ENCODE data around the gene NT5C1A.
A peak's percentile ranks its signal among the peaks of the same experiment; 100 is the strongest.

Gene NT5C1A

DNA sequence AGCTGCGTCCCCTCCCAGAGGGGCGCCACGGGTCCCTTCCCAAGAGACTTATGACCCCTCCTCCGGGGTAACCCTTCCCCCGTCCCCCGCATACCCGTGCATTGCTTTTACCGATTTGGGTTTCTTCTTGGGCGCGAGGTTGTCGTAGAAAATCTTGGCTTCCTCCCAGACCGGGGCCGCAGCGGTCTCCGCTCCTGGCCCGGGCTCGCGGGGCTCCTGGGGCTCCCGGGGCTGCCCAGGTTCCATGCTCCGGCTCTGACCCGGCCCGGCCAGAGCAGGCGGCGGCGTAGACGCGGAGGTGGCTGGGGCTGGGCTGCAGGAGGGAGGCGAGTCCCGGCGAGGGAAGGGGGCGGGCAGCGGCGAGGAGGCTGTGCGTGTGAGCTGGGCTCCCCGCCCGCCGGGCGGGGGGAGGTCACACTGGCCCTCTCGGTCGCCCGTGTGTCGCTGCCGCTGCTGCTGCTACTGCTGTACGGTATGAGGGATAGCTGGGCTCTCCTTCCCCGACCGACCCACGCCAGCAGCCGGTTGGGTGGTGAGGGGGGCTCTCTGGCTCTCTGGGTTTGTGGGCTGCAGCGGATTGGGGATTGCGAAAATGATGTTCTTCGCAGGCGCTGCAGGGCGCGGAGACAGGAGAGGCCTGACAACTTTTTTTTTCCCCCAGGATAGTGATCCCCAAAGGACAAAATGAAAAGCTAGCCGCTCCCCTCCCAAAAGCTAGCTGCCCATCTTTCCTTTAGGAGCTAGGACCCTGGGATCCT lies at the start of gene NT5C1A:
Gene NT5C1A (minus strand): TSS at position 315 of the 758 bp plus-strand sequence. CDS start 69 bp downstream, at position 246.
- no peak for DNase-seq (ENCODE audit: low read depth, low spot score)

DNA sequence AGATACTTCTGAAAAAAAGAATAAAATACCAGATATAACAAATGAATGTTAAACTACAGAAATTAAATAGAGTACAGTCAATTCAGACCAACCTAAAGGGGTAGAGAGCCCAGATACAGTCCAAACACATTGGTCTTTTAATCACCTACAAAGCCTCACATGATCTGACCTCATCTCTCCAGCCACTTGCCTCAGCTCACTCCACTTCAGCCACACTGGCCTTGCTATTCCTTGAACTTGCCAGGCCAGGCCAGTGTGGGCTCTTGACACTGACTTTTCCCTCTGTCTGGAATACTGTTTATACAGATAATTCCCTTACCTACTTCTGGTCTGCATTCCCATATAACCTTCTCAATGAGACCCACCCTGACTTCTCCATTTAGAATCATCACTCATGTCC lies 49.8 kb upstream of the NT5C1A start:
- no peak for DNase-seq (ENCODE audit: low read depth, low spot score)

DNA sequence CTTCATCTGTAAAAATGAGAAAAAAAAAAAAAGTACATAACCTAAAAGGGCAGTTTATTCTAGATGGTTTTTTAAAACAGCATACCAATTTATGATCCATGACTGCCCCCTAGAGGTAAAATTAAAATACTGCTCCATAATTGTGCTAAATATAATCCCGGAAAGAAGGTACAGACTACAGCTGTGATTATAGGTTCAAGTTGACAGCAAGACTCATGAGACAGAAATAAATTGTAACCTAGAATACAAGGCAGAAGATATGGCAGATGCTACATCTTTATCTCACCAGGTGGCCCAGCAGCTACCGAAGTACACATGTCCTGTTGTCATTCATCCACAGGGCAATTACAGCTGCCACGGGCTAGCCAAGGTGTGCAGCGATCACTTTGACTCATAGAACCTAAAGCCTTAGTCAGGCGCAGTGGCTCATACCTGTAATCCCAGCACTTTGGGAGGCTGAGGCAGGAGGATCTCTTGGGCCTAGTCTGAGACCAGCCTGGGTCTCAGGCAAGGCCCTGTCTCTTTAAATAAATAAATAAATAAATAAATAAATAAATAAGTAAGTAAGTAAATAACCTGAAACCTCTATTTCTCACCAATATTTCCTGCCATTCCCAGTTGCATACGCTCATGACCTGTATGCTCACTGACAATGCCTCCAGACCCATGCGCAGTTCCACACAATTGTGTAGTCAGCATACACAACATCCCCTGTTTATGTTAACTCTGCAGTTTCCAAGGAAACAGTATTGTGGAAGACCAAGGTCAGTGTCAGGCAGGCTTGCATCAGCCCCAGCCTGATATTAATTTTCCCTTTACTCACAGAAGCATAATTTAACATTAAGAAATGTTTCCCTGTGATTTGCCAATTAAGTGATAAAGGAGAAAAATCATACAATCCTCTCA lies 48.4 kb upstream of the NT5C1A start:
- no peak for DNase-seq (ENCODE audit: low read depth, low spot score)

DNA sequence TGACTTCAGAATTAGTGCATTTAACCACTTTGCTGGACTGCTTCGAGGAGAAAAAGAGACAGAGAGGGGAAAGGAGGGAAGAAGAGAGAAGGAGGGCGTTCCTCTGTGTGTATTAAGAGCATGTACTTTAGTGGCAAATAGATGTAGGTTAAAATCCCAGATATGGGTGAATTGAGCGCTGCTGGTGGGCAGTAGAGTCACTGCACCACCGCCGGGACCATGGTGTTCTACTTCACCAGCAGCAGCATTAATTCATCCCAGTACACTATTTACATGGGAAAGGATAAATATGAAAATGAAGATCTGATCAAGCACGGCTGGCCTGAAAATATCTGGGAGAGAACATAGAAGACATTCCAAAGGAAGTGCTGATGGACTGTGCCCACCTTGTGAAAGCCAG lies 45.9 kb upstream of the NT5C1A start:
- no peak for DNase-seq (ENCODE audit: low read depth, low spot score)

DNA sequence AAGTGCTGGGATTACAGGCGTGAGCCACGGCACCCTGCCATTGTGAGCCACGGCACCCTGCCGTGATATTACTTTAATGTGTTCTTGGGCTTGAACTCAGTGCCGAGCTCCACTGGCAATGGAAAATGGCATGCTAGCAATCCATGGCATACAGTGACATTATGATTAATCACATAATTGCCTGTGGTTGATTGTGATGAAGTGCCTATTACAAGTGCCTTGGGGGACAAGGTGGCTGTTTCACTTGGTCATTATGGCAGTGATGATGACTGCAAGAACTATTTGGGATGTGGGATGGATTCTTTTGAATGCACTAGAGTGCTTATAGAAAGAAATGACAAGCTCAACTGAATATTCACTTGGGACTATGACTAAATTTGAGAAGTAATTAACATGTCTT lies 41.6 kb upstream of the NT5C1A start:
- DNase-seq (ENCODE audit: low read depth, low spot score) = no peak

DNA sequence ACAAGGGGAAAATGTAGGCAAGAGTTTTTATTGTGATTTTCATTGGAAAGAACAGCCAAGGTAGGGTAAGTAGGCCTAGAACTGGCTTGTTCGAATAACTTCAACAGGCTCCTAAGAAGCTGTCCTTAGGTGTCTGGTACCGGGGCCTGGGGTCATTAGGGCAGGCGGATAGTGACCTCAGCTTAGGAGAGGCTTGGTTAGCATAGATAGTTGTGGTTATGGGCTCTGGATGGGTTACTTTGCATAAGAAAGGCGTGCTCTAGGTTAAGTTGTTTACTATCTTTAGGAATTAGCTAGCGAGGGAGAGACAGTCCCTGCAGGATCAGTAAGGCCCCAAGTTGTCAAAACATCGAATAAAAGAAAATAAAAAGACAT lies 40.0 kb upstream of the NT5C1A start:
- DNase-seq (ENCODE audit: low read depth, low spot score) = peak; percentile 89

DNA sequence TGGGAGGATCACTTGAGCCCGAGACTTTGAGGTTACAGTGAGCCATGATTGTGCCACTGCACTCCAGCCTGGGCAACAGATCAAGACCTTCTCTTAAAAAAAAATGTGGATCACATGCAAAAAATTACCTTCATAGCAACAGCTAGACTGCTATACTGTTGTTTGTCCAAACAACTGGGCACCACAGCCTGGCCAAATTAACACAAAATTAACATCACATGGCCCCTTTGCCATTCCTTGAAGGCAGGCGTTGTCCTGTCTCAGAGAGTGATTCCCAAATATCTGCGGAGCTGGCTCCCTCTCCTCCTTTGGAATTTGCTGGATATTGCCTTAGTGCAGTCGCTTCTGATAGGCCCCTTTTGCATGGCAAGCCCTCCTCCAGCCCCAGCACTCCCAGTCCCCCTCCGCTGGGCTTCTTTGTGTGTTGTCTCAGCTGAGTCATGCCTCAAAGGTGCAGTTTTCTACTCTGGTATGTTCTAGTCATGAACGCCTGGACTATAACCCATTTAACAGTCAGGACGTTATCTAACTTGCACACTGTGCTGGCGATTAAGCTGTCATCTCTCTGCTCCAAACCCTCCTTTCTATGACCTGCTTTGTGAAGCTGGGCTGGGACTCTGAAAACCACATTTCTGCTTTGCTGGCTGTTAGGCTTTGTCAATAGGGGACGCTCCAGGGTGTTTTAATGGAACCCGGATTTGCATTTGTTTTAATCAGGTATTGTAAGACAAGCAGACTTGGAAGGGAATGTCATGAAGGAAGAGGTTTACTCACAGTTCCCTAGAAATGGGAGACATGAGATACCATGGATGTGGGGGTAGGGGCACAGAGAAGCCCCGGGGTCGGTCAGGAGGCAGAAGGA lies 39.4 kb upstream of the NT5C1A start:
- DNase-seq (ENCODE audit: low read depth, low spot score) = peak; percentile 71

DNA sequence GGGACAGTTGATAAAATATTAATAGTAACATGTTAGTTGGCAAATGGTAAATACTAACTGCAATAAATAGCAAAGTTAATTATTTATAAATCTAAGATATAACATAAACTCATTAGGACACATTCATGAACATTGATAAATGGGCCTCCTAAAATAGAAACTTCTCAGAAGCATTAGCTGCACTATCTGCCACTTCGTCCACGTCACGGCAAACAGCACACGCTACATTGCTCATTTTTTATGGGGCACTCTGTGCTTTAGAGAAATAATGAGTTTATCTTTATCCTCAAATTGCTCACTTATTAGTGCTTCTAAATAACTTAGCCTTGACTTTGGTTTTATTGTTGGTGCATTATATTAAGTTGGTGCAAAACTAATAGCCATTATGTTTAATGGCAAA lies 35.6 kb upstream of the NT5C1A start:
- no peak for DNase-seq (ENCODE audit: low read depth, low spot score)

DNA sequence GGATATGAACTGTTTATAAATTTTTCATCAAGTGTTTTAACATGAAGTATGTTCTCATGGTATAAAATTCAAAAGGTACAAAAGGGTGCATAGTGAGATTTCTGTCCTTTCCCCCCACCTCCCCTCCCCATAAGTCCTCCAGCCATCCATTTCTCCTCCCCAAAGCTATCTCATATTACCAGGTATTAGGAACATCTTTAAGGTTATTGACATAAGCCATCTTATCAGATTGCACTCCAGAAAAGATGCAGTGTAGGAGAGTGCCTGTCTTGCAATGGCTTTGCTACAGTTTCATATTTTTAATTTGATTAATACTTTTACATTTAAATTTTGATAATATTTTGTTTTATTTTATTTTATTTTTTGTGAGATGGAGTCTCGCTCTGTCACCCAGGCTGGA lies 32.9 kb upstream of the NT5C1A start:
- DNase-seq (ENCODE audit: low read depth, low spot score) = no peak

DNA sequence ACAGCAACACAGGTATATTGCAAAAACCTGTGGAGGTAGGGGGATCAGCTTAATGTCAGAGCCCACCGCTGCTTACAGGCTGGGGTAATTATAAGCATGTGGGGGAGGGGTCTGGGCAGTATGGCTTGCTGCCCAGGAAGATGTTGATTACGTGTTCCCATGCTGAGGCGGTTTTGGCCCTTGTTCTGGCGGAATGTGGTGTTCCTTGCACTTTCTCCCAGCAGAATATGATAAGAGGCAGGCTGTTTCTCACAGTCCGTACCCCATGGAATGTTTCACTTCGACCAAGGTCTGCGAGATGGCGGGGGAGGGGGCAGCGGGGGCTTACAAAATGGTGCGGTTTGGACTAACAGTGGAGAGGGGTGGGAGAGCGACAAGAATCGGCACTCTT lies 29.1 kb upstream of the NT5C1A start:
- peak; percentile 32 for DNase-seq (ENCODE audit: low read depth, low spot score)

DNA sequence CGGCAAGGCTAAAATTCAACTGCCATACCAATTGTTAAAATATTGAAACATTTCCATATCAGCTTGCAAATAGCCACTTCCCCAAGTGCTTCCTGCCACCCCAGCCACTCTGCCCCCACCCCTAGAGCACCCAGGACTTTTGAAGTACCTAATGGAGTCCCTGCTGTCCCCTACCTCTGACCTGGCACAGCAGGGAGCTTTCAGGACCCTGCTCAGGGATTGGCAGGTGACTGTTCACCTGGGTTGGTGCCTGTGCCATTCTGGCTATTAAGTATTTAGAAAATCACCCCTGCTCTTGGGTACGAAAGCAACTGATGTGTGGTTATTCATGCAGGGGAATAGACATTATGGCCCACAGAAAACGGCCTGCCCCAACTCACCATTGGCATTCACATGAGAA lies 28.4 kb upstream of the NT5C1A start:
- DNase-seq (ENCODE audit: low read depth, low spot score) = no peak

DNA sequence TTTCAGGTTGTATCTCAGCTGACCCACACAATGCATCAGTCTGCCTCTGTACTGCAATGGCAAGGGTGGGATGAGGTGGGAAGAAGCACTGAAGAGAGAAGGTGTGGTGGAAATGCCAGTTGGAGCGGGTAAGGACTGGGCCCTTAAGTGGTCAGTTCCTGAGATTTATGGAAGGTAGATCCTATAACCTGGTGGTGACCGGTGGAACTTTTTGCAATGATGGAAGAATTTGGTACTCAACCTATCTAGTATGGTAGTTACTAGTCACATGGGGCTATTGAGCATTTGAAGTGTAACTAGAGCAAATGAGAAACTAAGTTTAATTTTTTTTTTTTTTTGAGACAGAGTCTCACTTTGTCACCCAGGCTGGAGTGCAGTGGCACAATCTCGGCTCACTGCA lies 27.5 kb upstream of the NT5C1A start:
- no peak for DNase-seq (ENCODE audit: low read depth, low spot score)

DNA sequence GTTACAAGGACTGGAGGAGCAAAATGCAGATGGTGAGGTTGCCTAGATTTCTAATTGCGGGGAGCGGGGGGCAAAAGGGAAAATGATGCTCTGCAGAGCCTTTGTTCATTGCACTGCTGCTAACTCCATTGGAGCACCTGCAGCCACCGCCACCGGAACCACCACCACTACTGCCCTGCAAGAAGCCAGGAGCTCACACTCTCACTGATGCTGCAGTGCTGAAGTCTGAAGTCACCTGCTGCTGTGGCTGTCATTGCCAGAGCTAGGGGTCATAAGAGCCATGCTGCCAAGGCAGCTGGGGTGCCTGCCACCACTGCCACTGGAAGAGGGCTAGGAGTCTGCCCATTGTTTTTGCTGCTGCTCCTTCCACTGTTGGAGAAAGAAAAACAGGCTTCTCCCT lies 26.7 kb upstream of the NT5C1A start:
- no peak for DNase-seq (ENCODE audit: low read depth, low spot score)

DNA sequence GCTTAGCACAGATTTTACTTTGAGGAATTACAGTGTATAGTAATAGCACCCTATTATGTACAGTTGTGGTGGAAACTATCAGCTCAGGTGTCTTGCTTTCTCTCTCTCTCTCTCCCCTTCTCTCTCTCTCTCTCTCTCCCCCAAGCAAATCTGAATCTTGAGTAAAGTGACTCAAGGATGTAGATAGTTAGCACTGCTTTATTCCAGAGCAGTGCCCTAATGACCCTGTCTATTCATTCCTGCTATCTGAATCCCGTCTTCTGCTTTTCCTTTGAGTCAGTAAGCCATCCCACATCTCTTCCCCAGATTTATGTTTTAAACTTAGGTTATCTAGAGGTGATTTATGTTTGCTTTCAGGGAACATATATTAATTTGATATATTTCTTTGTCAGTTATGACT lies 24.5 kb upstream of the NT5C1A start:
- no peak for DNase-seq (ENCODE audit: low read depth, low spot score)

DNA sequence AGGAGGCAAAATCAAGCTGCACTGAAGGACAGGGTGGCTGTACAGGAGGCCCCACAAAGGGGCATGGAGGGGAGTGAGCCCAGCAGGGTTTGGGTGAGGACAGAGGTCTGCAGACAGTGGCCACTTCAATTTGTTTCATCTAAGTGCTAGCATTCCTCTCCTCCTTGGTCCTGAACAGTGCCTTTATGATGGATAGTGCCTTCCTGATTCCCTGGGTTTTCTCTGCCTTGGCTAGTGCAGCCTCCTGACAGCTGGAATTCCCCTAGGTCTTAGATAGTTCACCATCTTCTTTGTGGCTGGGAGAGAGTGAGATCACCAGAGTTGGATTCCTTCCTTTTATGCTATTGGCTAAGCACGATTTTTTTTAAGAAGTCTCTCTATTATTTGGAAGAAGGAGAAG lies 23.1 kb upstream of the NT5C1A start:
- DNase-seq (ENCODE audit: low read depth, low spot score) = peak; percentile 9

DNA sequence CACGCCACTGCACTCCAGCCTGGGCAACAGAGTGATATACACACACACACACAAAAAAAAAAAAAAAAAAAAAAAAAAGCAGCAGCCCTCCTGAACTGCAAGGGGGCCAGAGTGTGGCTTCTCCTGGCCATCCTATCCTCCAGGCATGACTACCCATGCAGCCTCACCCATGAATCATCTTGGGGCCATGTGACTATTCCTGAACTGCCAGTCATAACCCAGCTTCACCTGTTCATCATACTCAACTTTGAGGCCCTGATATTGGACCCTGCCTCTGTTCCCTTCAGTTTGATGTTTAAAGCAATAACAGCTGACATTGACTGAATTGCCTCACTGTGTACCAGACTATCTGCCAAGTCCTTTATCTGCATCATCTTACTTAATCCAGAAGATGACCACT lies 22.1 kb upstream of the NT5C1A start:
- no peak for DNase-seq (ENCODE audit: low read depth, low spot score)

DNA sequence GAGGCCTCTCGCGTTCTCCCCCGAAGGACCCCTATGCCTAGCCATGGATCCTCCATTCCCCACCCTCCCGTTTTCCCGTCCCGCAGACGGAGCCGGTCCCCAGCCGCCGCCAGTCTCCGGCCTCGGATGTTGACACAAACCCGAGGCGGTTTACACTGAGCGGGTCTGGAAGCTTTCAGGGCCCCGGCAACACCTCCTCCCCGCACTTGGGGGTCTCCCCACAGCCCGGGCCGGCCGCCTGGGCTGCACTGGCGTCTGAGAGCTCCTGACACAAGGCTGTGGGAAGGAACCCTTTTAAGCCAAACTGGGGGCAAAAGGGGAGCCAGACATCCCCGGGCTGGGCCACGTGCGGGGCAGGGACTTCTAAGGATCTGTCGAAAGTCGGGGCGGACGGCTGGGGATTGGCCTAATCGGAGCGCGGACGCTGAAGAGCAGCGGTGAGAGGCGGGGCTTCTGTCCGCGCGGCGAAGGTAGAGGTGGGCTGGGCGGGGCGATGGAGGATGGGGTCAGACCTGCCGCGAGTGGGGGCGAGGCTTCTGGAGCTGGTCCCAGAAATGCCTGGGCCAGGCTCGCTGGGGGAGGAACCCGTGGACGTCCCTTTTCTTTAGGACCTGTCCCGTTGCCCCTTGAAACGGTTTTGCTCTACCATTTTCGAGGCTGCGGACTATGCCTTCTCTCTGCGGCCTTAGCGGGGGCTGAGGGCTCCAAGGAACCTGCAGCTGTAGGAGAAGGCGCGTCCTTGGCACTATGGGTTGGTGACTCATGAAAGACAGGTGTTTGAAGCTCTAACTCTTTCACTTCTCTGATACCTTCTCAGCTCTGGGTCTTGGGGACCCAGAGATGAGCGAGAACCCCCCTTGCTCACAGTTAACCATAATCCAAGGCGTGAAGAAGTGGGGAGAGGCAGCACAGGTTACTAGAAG lies 20.5 kb upstream of the NT5C1A start:
- peak; percentile 22 for DNase-seq (ENCODE audit: low read depth, low spot score)

DNA sequence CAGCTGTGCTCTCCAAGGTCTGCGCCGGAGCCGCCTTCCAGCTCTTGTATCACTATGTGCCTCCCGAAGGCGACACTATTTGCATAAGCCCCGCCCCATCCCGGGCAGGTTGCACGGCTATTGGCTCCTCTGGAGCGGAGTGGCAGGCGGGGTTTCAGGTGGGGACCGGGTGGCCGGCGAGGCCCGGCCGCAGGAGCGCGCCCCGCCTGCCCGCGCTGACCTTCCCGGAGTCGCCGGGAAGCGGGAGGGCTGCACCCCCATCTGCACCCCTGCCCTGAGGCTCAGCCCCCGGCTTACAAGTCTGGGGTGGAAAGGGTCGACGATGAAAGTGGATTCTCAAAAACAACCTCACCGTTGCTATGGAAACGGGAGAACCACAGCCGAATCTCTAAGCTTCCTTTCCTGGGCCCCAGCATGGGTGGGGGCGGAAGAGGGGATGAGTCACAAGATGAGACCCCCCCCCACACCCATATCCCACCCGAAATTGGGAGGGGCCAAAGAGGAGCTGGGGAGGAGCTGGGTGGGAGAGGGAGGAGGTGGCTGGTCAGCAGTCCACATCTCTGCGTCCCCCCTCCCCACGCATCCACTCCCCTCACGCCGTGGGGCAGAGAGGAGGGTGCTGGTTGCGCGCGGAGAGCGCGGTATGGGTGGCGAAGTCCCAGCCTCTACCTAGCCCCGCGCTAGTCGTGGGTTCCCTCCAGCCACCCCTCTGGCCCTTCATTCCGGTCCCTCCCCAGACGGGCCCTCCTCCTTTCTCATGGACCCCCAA lies 19.7 kb upstream of the NT5C1A start, which contains the start of gene HPCAL4:
Gene HPCAL4 (minus strand): TSS at position 51 of the 769 bp plus-strand sequence. CDS start 6,830 bp downstream, outside the sequence.
- DNase-seq (ENCODE audit: low read depth, low spot score) = peak; percentile 94

DNA sequence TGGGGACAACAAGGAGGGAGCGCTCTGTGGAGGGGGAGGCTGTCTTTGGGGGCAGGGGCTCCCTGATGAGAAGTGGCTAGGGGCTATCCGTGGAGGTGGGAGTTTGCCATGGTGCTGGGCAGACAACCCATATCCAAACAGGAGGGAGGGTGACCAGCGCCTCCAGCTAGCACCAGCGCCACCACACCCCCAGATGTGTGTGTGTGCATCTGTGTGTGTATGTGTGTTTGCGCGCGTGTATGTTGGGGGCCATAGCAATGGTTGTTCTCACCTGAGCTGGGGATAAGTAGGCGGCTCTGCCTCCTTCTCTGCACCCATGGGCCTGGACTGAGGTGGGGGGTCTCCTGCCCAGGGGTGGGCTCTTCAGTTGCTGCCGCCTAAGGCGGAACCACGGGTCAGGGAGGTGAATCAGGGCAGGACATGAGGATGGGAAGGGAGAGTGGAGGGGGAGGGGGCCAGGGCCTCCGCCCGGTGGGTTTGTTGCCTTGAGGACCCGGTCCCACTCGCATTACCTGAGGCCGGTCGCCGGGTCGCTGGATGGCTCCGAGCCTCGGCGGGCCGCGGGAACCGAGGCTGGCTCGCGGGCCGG lies 19.0 kb upstream of the NT5C1A start:
- no peak for DNase-seq (ENCODE audit: low read depth, low spot score)

DNA sequence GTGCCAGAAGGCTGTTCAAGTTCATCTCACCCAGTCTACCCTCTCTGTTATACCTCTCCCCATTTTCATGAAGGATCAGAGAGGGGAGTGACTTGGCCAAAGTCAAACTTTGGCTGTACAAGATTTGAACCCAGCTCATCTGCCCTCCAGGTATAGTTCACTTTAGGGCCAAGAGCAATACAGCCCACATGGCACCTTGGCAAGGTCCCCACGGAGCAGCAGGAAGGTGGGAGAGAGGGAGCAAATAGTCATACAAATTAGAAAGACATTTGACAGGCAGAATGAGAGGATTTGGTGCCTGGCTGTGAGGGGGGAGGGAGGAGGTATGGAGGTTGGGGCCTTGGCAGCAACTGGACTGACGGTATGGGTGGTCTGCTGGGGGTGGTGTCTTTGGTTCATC lies 18.3 kb upstream of the NT5C1A start:
- DNase-seq (ENCODE audit: low read depth, low spot score) = no peak
